GM21619 (cell line): ENCODE data around the gene PRDM15.

Experiments
- ATAC-seq: cut with Tn5 transposase; IDR thresholded peaks from one replicate; pipeline ENCODE4 v1.9.1; 2021; ENCODE audit not compliant: unreplicated experiment

Gene PRDM15

DNA sequence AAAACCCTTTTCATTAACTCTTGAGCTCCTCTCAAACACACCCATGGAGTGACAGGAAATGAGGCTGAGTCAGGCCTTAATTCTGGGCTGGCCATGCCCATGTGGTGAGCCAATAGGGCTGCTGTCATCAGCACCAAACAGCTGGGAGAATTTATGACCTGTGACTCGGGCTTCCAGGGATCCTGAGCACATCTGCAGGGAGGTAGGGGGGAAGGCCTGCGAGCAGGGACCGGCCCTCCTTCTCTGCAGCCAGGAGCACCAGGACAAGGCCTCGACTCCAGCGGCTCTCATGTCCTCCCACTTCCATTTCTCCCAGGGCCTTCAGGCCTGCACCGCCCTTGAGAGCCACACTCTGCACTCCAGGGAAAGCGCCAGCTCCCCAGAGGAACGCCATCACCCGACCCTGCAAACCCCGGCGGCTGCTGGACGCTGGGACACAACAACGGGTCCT lies 126.9 kb downstream of the PRDM15 start:
- ATAC-seq = no peak

- ATAC-seq = no peak
Measured at GRCh38 chr21:41751611-41752011, 127.5 kb downstream of the PRDM15 start.

- no peak for ATAC-seq
Measured at GRCh38 chr21:41750532-41751151, 128.5 kb downstream of the PRDM15 start.

DNA sequence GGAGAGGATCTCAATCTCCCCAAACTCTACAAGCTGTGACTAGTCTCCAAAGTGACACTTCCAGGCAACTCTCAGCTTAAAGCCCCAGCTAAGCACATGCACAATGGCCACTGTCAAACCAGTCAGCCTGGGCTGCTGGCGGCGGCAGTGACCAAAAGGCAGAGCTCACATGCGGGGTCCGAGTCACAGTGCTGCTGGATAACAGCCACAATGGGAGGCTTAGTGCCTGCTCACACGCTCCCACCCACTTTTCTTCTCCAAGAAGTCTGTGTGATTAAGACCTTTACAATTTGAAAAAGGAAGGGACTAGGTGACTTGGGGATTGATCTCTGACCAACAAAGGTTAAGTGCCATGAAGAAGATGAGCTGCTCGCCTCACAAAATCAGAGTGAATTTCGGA lies 129.1 kb downstream of the PRDM15 start:
- no peak for ATAC-seq

DNA sequence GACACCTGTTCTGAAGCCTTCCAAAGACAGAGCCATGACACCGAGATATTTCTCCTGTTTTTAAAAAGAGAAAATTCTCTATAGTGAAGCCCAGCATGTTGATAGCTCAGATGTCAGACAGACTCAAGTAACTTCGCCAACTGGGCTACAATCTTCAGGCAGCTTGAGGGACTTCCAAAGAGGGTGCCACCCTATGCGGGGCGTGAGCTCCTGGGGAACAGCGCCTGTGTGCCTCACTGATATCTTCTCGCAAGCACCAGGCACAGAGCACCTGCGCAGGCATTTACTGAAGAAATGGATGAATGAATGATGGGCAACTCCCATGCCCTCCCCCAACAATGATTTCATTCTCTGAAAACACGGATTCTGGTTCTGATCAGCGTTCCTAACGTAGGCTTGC lies 129.9 kb downstream of the PRDM15 start:
- no peak for ATAC-seq
